ENCODE measurements around the gene FCRLB. TPM values are rescaled to one million over a fixed set of nuclear protein-coding genes. Genes with fewer than 3 reads are reported as not detected.

FCRLB gene
- total and polyA plus RNA-seq, 4 donors, result 0.33 to 2.9 (median 0.57) TPM

DNA sequence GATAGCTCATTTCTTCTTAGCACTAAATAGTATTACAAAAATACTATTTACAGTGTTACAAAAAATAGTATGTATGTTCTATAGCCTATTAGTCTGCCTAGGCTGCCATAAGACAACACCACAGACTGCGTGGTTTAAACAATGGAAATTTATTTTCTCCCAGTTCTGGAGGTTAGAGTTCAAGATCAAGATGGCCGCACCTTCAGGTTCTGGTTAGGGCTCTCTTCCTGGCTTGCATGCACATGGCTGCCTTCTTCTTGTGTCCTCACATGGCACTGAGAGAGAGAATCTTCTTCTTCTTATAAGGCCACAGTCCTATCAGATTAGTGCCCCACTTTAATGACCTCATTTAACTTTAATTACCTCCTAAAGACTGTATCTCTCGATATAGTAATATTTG, 48.9 kb downstream of the FCRLB start:
- Histone ChIP-seq H3K9ac (ENCODE audit: low read depth in 1 of 2, low read length in 2 of 2) (no peak overlapping the region), H3K27me3 (ENCODE audit: control insufficient read depth in 4 of 4, insufficient read depth in 4 of 4, low read length in 3 of 4) (no peaks in the 10 kb centered on the region), H3K4me1 (ENCODE audit: control insufficient read depth in 4 of 4, insufficient read depth in 4 of 4, low read length in 3 of 4) (peaks cover 4 to 39% (median 23%) of the 10 kb centered on the region in 4 donors), H3K9me3 (ENCODE audit: control insufficient read depth in 4 of 4, low read length in 3 of 4) (no peaks in the 10 kb centered on the region), H3K36me3 (ENCODE audit: control insufficient read depth in 4 of 4, insufficient read depth in 3 of 4, low read depth in 1 of 4, low read length in 3 of 4) (peaks cover 0 to 2% (median 0%) of the 10 kb centered on the region in 4 donors), H3K4me3 (ENCODE audit: low read depth in 1 of 3, low read length in 3 of 3) (no peak overlapping the region), H3K27ac (ENCODE audit: low read depth in 1 of 2, low read length in 2 of 2) (no peak overlapping the region)
- 95% methylated on average over 3 of the region's 3 CpGs for WGBS
- TF ChIP-seq EGR1 (IDR thresholded peaks at IDR 0.05; ENCODE audit: low read depth in 2 of 2) (no peak), JUND (IDR thresholded peaks at IDR 0.05) (no peak)
- DNase-seq (ENCODE audit: low spot score), result no peak

- WGBS, result 76% methylated on average over 5 of the region's 5 CpGs
- Histone ChIP-seq H3K4me3 (ENCODE audit: low read depth in 1 of 3, low read length in 3 of 3) (no peak overlapping the region), H3K27me3 (ENCODE audit: control insufficient read depth in 4 of 4, insufficient read depth in 4 of 4, low read length in 3 of 4) (no peaks in the 10 kb centered on the region), H3K4me1 (ENCODE audit: control insufficient read depth in 4 of 4, insufficient read depth in 4 of 4, low read length in 3 of 4) (peaks cover 6 to 43% (median 23%) of the 10 kb centered on the region in 4 donors), H3K36me3 (ENCODE audit: control insufficient read depth in 4 of 4, insufficient read depth in 3 of 4, low read depth in 1 of 4, low read length in 3 of 4) (peaks cover 0 to 2% (median 0%) of the 10 kb centered on the region in 4 donors), H3K27ac (ENCODE audit: low read depth in 1 of 2, low read length in 2 of 2) (no peak overlapping the region), H3K9ac (ENCODE audit: low read depth in 1 of 2, low read length in 2 of 2) (no peak overlapping the region), H3K9me3 (ENCODE audit: control insufficient read depth in 4 of 4, low read length in 3 of 4) (no peaks in the 10 kb centered on the region)
- no peak for DNase-seq (ENCODE audit: low spot score)
- TF ChIP-seq CTCF (IDR thresholded peaks at IDR 0.05; ENCODE audit: low read depth, low read length, missing input control), result no peak
- TF ChIP-seq NR2F2 (IDR thresholded peaks at IDR 0.05), result no peak
- TF ChIP-seq HNF4G (IDR thresholded peaks at IDR 0.05), result no peak
- TF ChIP-seq FOXA2 (IDR thresholded peaks at IDR 0.05), result no peak
- TF ChIP-seq GABPA (IDR thresholded peaks at IDR 0.05 in 1 of 2, conservative IDR thresholded peaks at IDR 0.05 in 1 of 2), result no peak
- TF ChIP-seq TAF1 (conservative IDR thresholded peaks at IDR 0.05), result no peak
- TF ChIP-seq EGR1 (IDR thresholded peaks at IDR 0.05; ENCODE audit: low read depth in 2 of 2), result no peak
- TF ChIP-seq, protein P1, sequence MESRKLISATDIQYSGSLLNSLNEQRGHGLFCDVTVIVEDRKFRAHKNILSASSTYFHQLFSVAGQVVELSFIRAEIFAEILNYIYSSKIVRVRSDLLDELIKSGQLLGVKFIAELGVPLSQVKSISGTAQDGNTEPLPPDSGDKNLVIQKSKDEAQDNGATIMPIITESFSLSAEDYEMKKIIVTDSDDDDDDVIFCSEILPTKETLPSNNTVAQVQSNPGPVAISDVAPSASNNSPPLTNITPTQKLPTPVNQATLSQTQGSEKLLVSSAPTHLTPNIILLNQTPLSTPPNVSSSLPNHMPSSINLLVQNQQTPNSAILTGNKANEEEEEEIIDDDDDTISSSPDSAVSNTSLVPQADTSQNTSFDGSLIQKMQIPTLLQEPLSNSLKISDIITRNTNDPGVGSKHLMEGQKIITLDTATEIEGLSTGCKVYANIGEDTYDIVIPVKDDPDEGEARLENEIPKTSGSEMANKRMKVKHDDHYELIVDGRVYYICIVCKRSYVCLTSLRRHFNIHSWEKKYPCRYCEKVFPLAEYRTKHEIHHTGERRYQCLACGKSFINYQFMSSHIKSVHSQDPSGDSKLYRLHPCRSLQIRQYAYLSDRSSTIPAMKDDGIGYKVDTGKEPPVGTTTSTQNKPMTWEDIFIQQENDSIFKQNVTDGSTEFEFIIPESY (IDR thresholded peaks at IDR 0.05), result no peak
- TF ChIP-seq RAD21 (IDR thresholded peaks at IDR 0.05), result no peak
- TF ChIP-seq MAX (IDR thresholded peaks at IDR 0.05), result no peak
- TF ChIP-seq HNF4A (conservative IDR thresholded peaks at IDR 0.05), result no peak
- TF ChIP-seq ATF3 (IDR thresholded peaks at IDR 0.05), result no peak
- TF ChIP-seq REST (IDR thresholded peaks at IDR 0.05), result no peak
- TF ChIP-seq JUND (IDR thresholded peaks at IDR 0.05), result no peak
- no peak for TF ChIP-seq RXRA (IDR thresholded peaks at IDR 0.05)
These were observed 49.8 kb downstream of the FCRLB start for GRCh38 chr1:161771161-161771560.
